B cell (primary cell): ENCODE measurements around the gene EVA1A. TPM values are rescaled to one million over a fixed set of nuclear protein-coding genes. Genes with fewer than 3 reads are reported as not detected.

ENCODE experiments used
- ATAC-seq: fragments of 200-7000 bp; cut with Tn5 transposase; one replicate; pipeline ENCODE4 v1.10.0; 2021; ENCODE audit warnings: low read depth, mild to moderate bottlenecking, moderate number of reproducible peaks, moderate library complexity
- CTCF ChIA-PET: fragments of 350-600 bp; sonication (Branson Sonifier 250); formaldehyde crosslinking; loops from one replicate; lab custom pipeline; 2021; ENCODE audit warnings: antibody characterized with exemption, inconsistent platforms; lab: Charles Lee
- POLR2A ChIA-PET: fragments of 350-600 bp; sonication (Branson Sonifier 250); formaldehyde crosslinking; loops from one replicate; lab custom pipeline; 2021; ENCODE audit warnings: antibody characterized with exemption; lab: Charles Lee
- DNase-seq: peaks from one replicate; pipeline ENCODE4 v3.0.0; 2013
- H2AFZ ChIP-seq: 2 replicates; pipeline ENCODE4 v1.6.1; 2012; ENCODE audit warnings: mild to moderate bottlenecking, low read depth, low read length; ENCODE audit not compliant: insufficient read depth, poor library complexity, severe bottlenecking
- H3K27ac ChIP-seq, 2 donors: 1 replicate in 1 of 2; 2 replicates in 1 of 2; pipeline ENCODE4 v1.5.1; 2012 to 2013; ENCODE audit warnings: low read length in 2 of 2, mild to moderate bottlenecking in 2 of 2, moderate library complexity in 1 of 2
- H3K27me3 ChIP-seq, 4 experiments: fragments of 200-600 bp in 1 of 4; sonication (generic) in 1 of 4; replicated peaks in 1 of 4; 1 replicate in 2 of 4; 2 replicates in 2 of 4; pipeline versions ENCODE4 v1.6.1 to v1.7.0; 2013 to 2016; ENCODE audit warnings: low read length in 3 of 4, mild to moderate bottlenecking in 2 of 4, mixed read lengths in 1 of 4, moderate library complexity in 1 of 4; ENCODE audit not compliant: insufficient read depth in 4 of 4, control insufficient read depth in 3 of 4; ENCODE audit errors: control extremely low read depth in 1 of 4
- H3K36me3 ChIP-seq, 2 experiments: replicated peaks in 1 of 2; 1 replicate in 1 of 2; 2 replicates in 1 of 2; pipeline versions ENCODE4 v1.6.1 to v1.7.1; 2013; ENCODE audit warnings: low read length in 1 of 2; ENCODE audit not compliant: insufficient read depth in 2 of 2, control insufficient read depth in 1 of 2; ENCODE audit errors: control extremely low read depth in 1 of 2, extremely low read depth in 1 of 2
- H3K4me1 ChIP-seq, 2 donors: fragments of 200-600 bp in 1 of 2; sonication (generic) in 1 of 2; 1 replicate in 1 of 2; 2 replicates in 1 of 2; pipeline versions ENCODE4 v1.5.1 to v1.6.1; 2013 to 2017; ENCODE audit warnings: low read length in 2 of 2; ENCODE audit not compliant: control insufficient read depth in 2 of 2, insufficient read depth in 2 of 2
- H3K4me2 ChIP-seq: replicated peaks from 2 replicates; pipeline ENCODE3; 2012; ENCODE audit warnings: mild to moderate bottlenecking, low read depth, low read length; ENCODE audit not compliant: poor library complexity, severe bottlenecking
- H3K4me3 ChIP-seq, 5 experiments: fragments of 200-600 bp in 1 of 5; sonication (generic) in 1 of 5; 1 replicate in 3 of 5; 2 replicates in 2 of 5; pipeline versions ENCODE4 v1.5.1 to v1.7.0; 2011 to 2016; ENCODE audit warnings: low read length in 4 of 5, mild to moderate bottlenecking in 4 of 5, low read depth in 2 of 5, control low read depth in 1 of 5, moderate library complexity in 1 of 5; ENCODE audit not compliant: insufficient read depth in 1 of 5; ENCODE audit errors: control extremely low read depth in 1 of 5, extremely low read depth in 1 of 5
- H3K79me2 ChIP-seq: fragments of 200-600 bp; sonication (generic); one replicate; pipeline ENCODE4 v1.6.0; 2016; ENCODE audit warnings: low read length; ENCODE audit not compliant: control insufficient read depth, insufficient read depth
- H3K9ac ChIP-seq: fragments of 200-600 bp; sonication (generic); 2 replicates; pipeline ENCODE4 v1.6.1; 2017; ENCODE audit warnings: mild to moderate bottlenecking, low read length, moderate library complexity
- H3K9me3 ChIP-seq, 3 donors: one replicate each; pipeline versions ENCODE4 v1.6.1 to v1.7.1; 2013; ENCODE audit warnings: low read length in 2 of 3; ENCODE audit not compliant: control insufficient read depth in 2 of 3, insufficient read depth in 1 of 3; ENCODE audit errors: control extremely low read depth in 1 of 3
- H4K20me1 ChIP-seq: 2 replicates; pipeline ENCODE4 v1.6.0; 2012; ENCODE audit warnings: mild to moderate bottlenecking, low read length; ENCODE audit not compliant: insufficient read depth, control insufficient read depth, poor library complexity, severe bottlenecking
- H3K27ac Mint-ChIP-seq: one replicate; pipeline ENCODE4 v1.8.0; 2021; ENCODE audit warnings: mixed read lengths
- H3K27me3 Mint-ChIP-seq: one replicate; pipeline ENCODE4 v1.8.0; 2021; ENCODE audit warnings: mixed read lengths
- H3K4me1 Mint-ChIP-seq: one replicate; pipeline ENCODE4 v1.8.0; 2021; ENCODE audit warnings: mixed read lengths
- H3K4me3 Mint-ChIP-seq: one replicate; pipeline ENCODE4 v1.8.0; 2021; ENCODE audit warnings: mixed read lengths
- H3K9me3 Mint-ChIP-seq: one replicate; pipeline ENCODE4 v1.8.0; 2022; ENCODE audit warnings: mixed read lengths; ENCODE audit not compliant: insufficient read depth
- EZH2 ChIP-seq: IDR thresholded peaks from 2 replicates; pipeline ENCODE4 v1.6.1; 2012; ENCODE audit warnings: borderline replicate concordance, low read depth, mild to moderate bottlenecking, moderate library complexity, low read length; ENCODE audit not compliant: insufficient read depth, poor library complexity, severe bottlenecking
- WGBS: methylation state at CpG from one replicate; pipeline ENCODE4 v1.1.5; 2013; ENCODE audit warnings: missing lambda C conversion rate; ENCODE audit not compliant: insufficient coverage; 5-methylcytosine and 5-hydroxymethylcytosine counted together
- intact Hi-C: fragments of 100-400 bp; cut with micrococcal nuclease; formaldehyde crosslinking; loops from one replicate; pipeline ENCODE4 v1.10.0; 2022
- polyA plus RNA-seq: library from polyadenylated mRNA; depleted of rRNA; stranded (reverse); fragments of >200 nt; gene quantifications from 2 replicates; pipeline ENCODE4 v1.2.3, GENCODE V29; 2012
- total RNA-seq, 2 donors: library from RNA; stranded (reverse); fragments of 120-200 nt in 1 of 2; gene quantifications; 1 replicate in 1 of 2; 2 replicates in 1 of 2; pipeline versions ENCODE4 v1.2.3 to v1.2.4, GENCODE V29; 2013 to 2022
- TF ChIP-seq, protein P1 (sequence below): fragments of 200-600 bp; IDR thresholded peaks from one replicate; pipeline ENCODE4 v1.8.0; 2022; ENCODE audit warnings: antibody characterized with exemption, mild to moderate bottlenecking

EVA1A gene
- total and polyA plus RNA-seq, 2 donors (not counting 1 experiment from before 2014, with no cell fraction given), result not detected

GRCh38 chr2:75541430-75541829 is 19.3 kb downstream of the EVA1A start:
- H3K9ac ChIP-seq, result no peak overlapping the region
- no peak overlapping the region for H3K4me2 ChIP-seq
- no peaks in the 10 kb centered on the region for H3K4me1 Mint-ChIP-seq
- H3K27me3 ChIP-seq, result peaks cover 0 to 3% (median 0%) of the 10 kb centered on the region in 4 experiments
- no peak for TF ChIP-seq EZH2
- TF ChIP-seq, protein P1, sequence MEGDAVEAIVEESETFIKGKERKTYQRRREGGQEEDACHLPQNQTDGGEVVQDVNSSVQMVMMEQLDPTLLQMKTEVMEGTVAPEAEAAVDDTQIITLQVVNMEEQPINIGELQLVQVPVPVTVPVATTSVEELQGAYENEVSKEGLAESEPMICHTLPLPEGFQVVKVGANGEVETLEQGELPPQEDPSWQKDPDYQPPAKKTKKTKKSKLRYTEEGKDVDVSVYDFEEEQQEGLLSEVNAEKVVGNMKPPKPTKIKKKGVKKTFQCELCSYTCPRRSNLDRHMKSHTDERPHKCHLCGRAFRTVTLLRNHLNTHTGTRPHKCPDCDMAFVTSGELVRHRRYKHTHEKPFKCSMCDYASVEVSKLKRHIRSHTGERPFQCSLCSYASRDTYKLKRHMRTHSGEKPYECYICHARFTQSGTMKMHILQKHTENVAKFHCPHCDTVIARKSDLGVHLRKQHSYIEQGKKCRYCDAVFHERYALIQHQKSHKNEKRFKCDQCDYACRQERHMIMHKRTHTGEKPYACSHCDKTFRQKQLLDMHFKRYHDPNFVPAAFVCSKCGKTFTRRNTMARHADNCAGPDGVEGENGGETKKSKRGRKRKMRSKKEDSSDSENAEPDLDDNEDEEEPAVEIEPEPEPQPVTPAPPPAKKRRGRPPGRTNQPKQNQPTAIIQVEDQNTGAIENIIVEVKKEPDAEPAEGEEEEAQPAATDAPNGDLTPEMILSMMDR, result no peak
- H3K4me3 ChIP-seq, result no peak overlapping the region
- no peaks in the 10 kb centered on the region for H3K36me3 ChIP-seq
- H3K27me3 Mint-ChIP-seq, result peaks cover 31% of the 10 kb centered on the region
- DNase-seq (no peak), ATAC-seq (no peak)
- H3K9me3 Mint-ChIP-seq, result no peaks in the 10 kb centered on the region
- no peaks in the 10 kb centered on the region for H3K9me3 ChIP-seq
- no peak overlapping the region for H3K27ac Mint-ChIP-seq
- POLR2A ChIA-PET, result no interaction called here
- H3K4me3 Mint-ChIP-seq, result no peak overlapping the region
- CTCF ChIA-PET, result no interaction called here
- no peaks in the 10 kb centered on the region for H3K4me1 ChIP-seq
- no peaks in the 10 kb centered on the region for H3K79me2 ChIP-seq
- no peak overlapping the region for H3K27ac ChIP-seq
- intact Hi-C loops, result no loop called here
- no peak overlapping the region for H2AFZ ChIP-seq
- no peaks in the 10 kb centered on the region for H4K20me1 ChIP-seq
- 80% methylated on average over 1 of the region's 3 CpGs for whole genome bisulfite sequencing

GRCh38 chr2:75540994-75541393 is 19.7 kb downstream of the EVA1A start:
- no peak overlapping the region for H3K4me3 Mint-ChIP-seq
- H3K9me3 Mint-ChIP-seq, result no peaks in the 10 kb centered on the region
- intact Hi-C loops, result no loop called here
- no peaks in the 10 kb centered on the region for H3K4me1 Mint-ChIP-seq
- Histone ChIP-seq H3K36me3 (no peaks in the 10 kb centered on the region), H3K4me3 (no peak overlapping the region), H2AFZ (no peak overlapping the region), H3K79me2 (no peaks in the 10 kb centered on the region), H3K9ac (no peak overlapping the region), H3K4me2 (no peak overlapping the region), H3K27me3 (peaks cover 0 to 3% (median 0%) of the 10 kb centered on the region in 4 experiments), H3K9me3 (no peaks in the 10 kb centered on the region), H4K20me1 (no peaks in the 10 kb centered on the region), H3K27ac (no peak overlapping the region), H3K4me1 (no peaks in the 10 kb centered on the region)
- DNase-seq, result no peak
- ATAC-seq, result no peak
- ChIA-PET CTCF (no interaction called here), POLR2A (no interaction called here)
- no peak for TF ChIP-seq EZH2
- TF ChIP-seq, protein P1, result no peak
- WGBS, result 100% methylated on average over 4 of the region's 4 CpGs
- no peak overlapping the region for H3K27ac Mint-ChIP-seq
- peaks cover 32% of the 10 kb centered on the region for H3K27me3 Mint-ChIP-seq
